Fibroblast of skin of abdomen (primary cell): ENCODE results near the gene NR1H2. TPM values are rescaled to one million over a fixed set of nuclear protein-coding genes. Genes with fewer than 3 reads are reported as not detected.
A peak's percentile ranks its signal among the peaks of the same experiment; 100 is the strongest.
"Not testable (repeated sequence)": the region's sequence is repeated elsewhere in the genome, so short reads cannot be mapped to it uniquely, and the experiment has no call there.

Experiments
- DNase-seq: peaks from one replicate; pipeline ENCODE4 v3.0.0-alpha.2; 2013
- polyA plus RNA-seq, 2 experiments: library from polyadenylated mRNA; unstranded; fragments of 120-200 nt; gene quantifications; one replicate each; pipeline ENCODE4 v1.2.1, GENCODE V29; 2013; ENCODE audit not compliant: insufficient read length in 2 of 2

Gene NR1H2
- polyA plus RNA-seq (2013, experiment 1 of 2; ENCODE audit: insufficient read length), result 43.7 TPM
- polyA plus RNA-seq (2013, experiment 2 of 2; ENCODE audit: insufficient read length), result 46.6 TPM

GRCh38 chr19:50376166-50377050, at the start of gene NR1H2:
TSS of gene NR1H2 (plus strand) at chr19:50376457. CDS start at chr19:50377606, 1,149 bp downstream.
- DNase-seq, result peak; percentile 98

GRCh38 chr19:50327013-50327412, 49.2 kb upstream of the NR1H2 start:
- DNase-seq, result no peak

- DNase-seq, result no peak
Observed at GRCh38 chr19:50327461-50328223, 48.6 kb upstream of the NR1H2 start.

GRCh38 chr19:50328224-50328872, 47.9 kb upstream of the NR1H2 start:
- DNase-seq, result no peak

GRCh38 chr19:50328873-50329145, 47.4 kb upstream of the NR1H2 start:
- no peak for DNase-seq

GRCh38 chr19:50329146-50329925, 46.9 kb upstream of the NR1H2 start, which contains the start of gene KCNC3:
TSS of gene KCNC3 (minus strand) at chr19:50329377. CDS start at chr19:50329082, 295 bp downstream.
- DNase-seq, result peak; percentile 91

GRCh38 chr19:50329926-50330294, 46.3 kb upstream of the NR1H2 start:
- DNase-seq, result not testable (repeated sequence)

GRCh38 chr19:50330365-50331078, 45.7 kb upstream of the NR1H2 start:
- peak; percentile 12 for DNase-seq

- DNase-seq, result no peak
Observed at GRCh38 chr19:50331221-50331993, 44.9 kb upstream of the NR1H2 start.

GRCh38 chr19:50331994-50332243, 44.3 kb upstream of the NR1H2 start:
- DNase-seq, result no peak

- DNase-seq, result no peak
Observed at GRCh38 chr19:50332244-50333038, 43.8 kb upstream of the NR1H2 start.

GRCh38 chr19:50333235-50333736, 43.0 kb upstream of the NR1H2 start:
- peak; percentile 77 for DNase-seq

- DNase-seq, result peak; percentile 54
Observed at GRCh38 chr19:50333737-50334617, 42.3 kb upstream of the NR1H2 start.

GRCh38 chr19:50334741-50335421, 41.4 kb upstream of the NR1H2 start:
- DNase-seq, result no peak

- DNase-seq, result not testable (repeated sequence)
Observed at GRCh38 chr19:50337031-50337430, 39.2 kb upstream of the NR1H2 start.

GRCh38 chr19:50340331-50340730, 35.9 kb upstream of the NR1H2 start:
- DNase-seq, result no peak

GRCh38 chr19:50341091-50341564, 35.1 kb upstream of the NR1H2 start:
- DNase-seq, result no peak

GRCh38 chr19:50344661-50345318, 31.5 kb upstream of the NR1H2 start:
- DNase-seq, result no peak
